Midbrain (tissue), 1 donor: ENCODE measurements around the gene SGO1.

ENCODE experiments used
- DNase-seq: peaks from one replicate; lab custom pipeline; 2025; lab: John Stamatoyannopoulos, UW

Gene SGO1

GRCh38 chr3:20154928-20155327 is 31.1 kb downstream of the SGO1 start:
- no peak for DNase-seq

GRCh38 chr3:20154078-20154477 is 31.9 kb downstream of the SGO1 start:
- DNase-seq: no peak

- no peak for DNase-seq
Measured at GRCh38 chr3:20148466-20148865, 37.5 kb downstream of the SGO1 start.

- no peak for DNase-seq
Measured at GRCh38 chr3:20147361-20147760, 38.6 kb downstream of the SGO1 start.

GRCh38 chr3:20146301-20146700 is 39.7 kb downstream of the SGO1 start:
- no peak for DNase-seq

- DNase-seq: no peak
Measured at GRCh38 chr3:20145874-20146273, 40.1 kb downstream of the SGO1 start.

GRCh38 chr3:20143519-20143918 is 42.5 kb downstream of the SGO1 start:
- no peak for DNase-seq

- no peak for DNase-seq
Measured at GRCh38 chr3:20142517-20142916, 43.5 kb downstream of the SGO1 start.

GRCh38 chr3:20141851-20142250 is 44.2 kb downstream of the SGO1 start:
- DNase-seq: peak; percentile 84

GRCh38 chr3:20141316-20141715 is 44.7 kb downstream of the SGO1 start:
- peak; percentile 42 for DNase-seq

- no peak for DNase-seq
Measured at GRCh38 chr3:20140881-20141280, 45.1 kb downstream of the SGO1 start.

- no peak for DNase-seq
Measured at GRCh38 chr3:20137647-20138046, 48.4 kb downstream of the SGO1 start.

GRCh38 chr3:20136231-20136630 is 49.8 kb downstream of the SGO1 start:
- no peak for DNase-seq

- peak; percentile 14 for DNase-seq
Measured at GRCh38 chr3:20130106-20130505, 55.9 kb downstream of the SGO1 start.

GRCh38 chr3:20128358-20128757 is 57.6 kb downstream of the SGO1 start:
- DNase-seq: no peak

GRCh38 chr3:20125897-20126296 is 60.1 kb downstream of the SGO1 start:
- DNase-seq: peak; percentile 26

GRCh38 chr3:20125289-20125688 is 60.7 kb downstream of the SGO1 start:
- no peak for DNase-seq

GRCh38 chr3:20123131-20123652 is 62.8 kb downstream of the SGO1 start:
- DNase-seq: no peak

- no peak for DNase-seq
Measured at GRCh38 chr3:20121088-20121487, 64.9 kb downstream of the SGO1 start.
